Measurements from ENCODE around the gene TNFSF15. TPM values are rescaled to one million over a fixed set of nuclear protein-coding genes. Genes with fewer than 3 reads are reported as not detected.

The TNFSF15 gene
- polyA plus RNA-seq, 3 donors: 0.07 to 1.1 (median 0.11) TPM

GRCh38 chr9:114811966-114812636 is 6.3 kb upstream of the TNFSF15 start:
- H3K27me3 ChIP-seq (ENCODE audit: control insufficient read depth in 2 of 2, insufficient read depth in 2 of 2, low read length in 2 of 2): no peaks in the 10 kb centered on the region
- H3K36me3 ChIP-seq (replicated peaks in 1 of 2; ENCODE audit: control insufficient read depth in 1 of 2, insufficient read depth in 2 of 2, low read length in 2 of 2): no peaks in the 10 kb centered on the region
- H4K20me1 ChIP-seq (ENCODE audit: insufficient read depth, low read length): no peaks in the 10 kb centered on the region
- no peak overlapping the region for H3K27ac ChIP-seq (ENCODE audit: low read depth in 1 of 2, low read length in 2 of 2)
- no peak overlapping the region for H3K4me3 ChIP-seq (replicated peaks in 1 of 3; ENCODE audit: low read depth in 2 of 3, low read length in 3 of 3)
- no peak for DNase-seq
- TF ChIP-seq CTCF (IDR thresholded peaks at IDR 0.05): no peak
- 100% methylated on average over 1 of the region's 5 CpGs for WGBS (ENCODE audit: insufficient coverage)
- Mint-ChIP-seq H3K27me3 (ENCODE audit: low read depth in 3 of 3) (peaks cover 0 to 3% (median 2%) of the 10 kb centered on the region in 3 donors), H3K27ac (no peak overlapping the region), H3K4me1 (peaks cover 15% of the 10 kb centered on the region), H3K9me3 (peaks cover 0 to 3% (median 1%) of the 10 kb centered on the region in 7 donors), H3K36me3 (peaks cover 0 to 3% of the 10 kb centered on the region in 2 donors), H3K4me3 (no peak overlapping the region)
- H3K9ac ChIP-seq (ENCODE audit: insufficient read depth, low read length, poor library complexity, severe bottlenecking): no peak overlapping the region
- peaks cover 0 to 4% of the 10 kb centered on the region in 2 donors for H3K4me1 ChIP-seq (ENCODE audit: control insufficient read depth in 1 of 2, insufficient read depth in 2 of 2, low read length in 2 of 2)
- no peak overlapping the region for H3K4me2 ChIP-seq (replicated peaks; ENCODE audit: extremely low read depth, low read length, poor library complexity, severe bottlenecking)
- H3K79me2 ChIP-seq (ENCODE audit: insufficient read depth, low read length): no peaks in the 10 kb centered on the region
- no peaks in the 10 kb centered on the region for H3K9me3 ChIP-seq (replicated peaks in 1 of 2; ENCODE audit: control insufficient read depth in 1 of 2, insufficient read depth in 1 of 2, low read length in 2 of 2)
- H2AFZ ChIP-seq (ENCODE audit: insufficient read depth, low read depth, low read length, poor library complexity, severe bottlenecking): no peak overlapping the region
- intact Hi-C loops (cut with micrococcal nuclease): no loop called here

GRCh38 chr9:114811301-114811700 is 5.5 kb upstream of the TNFSF15 start:
- Histone ChIP-seq H4K20me1 (ENCODE audit: insufficient read depth, low read length) (no peaks in the 10 kb centered on the region), H3K79me2 (ENCODE audit: insufficient read depth, low read length) (no peaks in the 10 kb centered on the region), H3K9me3 (replicated peaks in 1 of 2; ENCODE audit: control insufficient read depth in 1 of 2, insufficient read depth in 1 of 2, low read length in 2 of 2) (no peaks in the 10 kb centered on the region), H3K27me3 (ENCODE audit: control insufficient read depth in 2 of 2, insufficient read depth in 2 of 2, low read length in 2 of 2) (no peaks in the 10 kb centered on the region), H3K4me3 (replicated peaks in 1 of 3; ENCODE audit: low read depth in 2 of 3, low read length in 3 of 3) (no peak overlapping the region), H3K4me2 (replicated peaks; ENCODE audit: extremely low read depth, low read length, poor library complexity, severe bottlenecking) (no peak overlapping the region), H3K4me1 (ENCODE audit: control insufficient read depth in 1 of 2, insufficient read depth in 2 of 2, low read length in 2 of 2) (peaks cover 7 to 12% of the 10 kb centered on the region in 2 donors), H3K27ac (ENCODE audit: low read depth in 1 of 2, low read length in 2 of 2) (no peak overlapping the region), H3K36me3 (replicated peaks in 1 of 2; ENCODE audit: control insufficient read depth in 1 of 2, insufficient read depth in 2 of 2, low read length in 2 of 2) (no peaks in the 10 kb centered on the region), H2AFZ (ENCODE audit: insufficient read depth, low read depth, low read length, poor library complexity, severe bottlenecking) (no peak overlapping the region), H3K9ac (ENCODE audit: insufficient read depth, low read length, poor library complexity, severe bottlenecking) (no peak overlapping the region)
- H3K27ac Mint-ChIP-seq: no peak overlapping the region
- intact Hi-C loops (cut with micrococcal nuclease): no loop called here
- peaks cover 0 to 3% (median 1%) of the 10 kb centered on the region in 7 donors for H3K9me3 Mint-ChIP-seq
- 92% methylated on average over 2 of the region's 4 CpGs for WGBS (ENCODE audit: insufficient coverage)
- H3K4me1 Mint-ChIP-seq: peaks cover 22% of the 10 kb centered on the region
- peaks cover 0 to 2% (median 2%) of the 10 kb centered on the region in 3 donors for H3K27me3 Mint-ChIP-seq (ENCODE audit: low read depth in 3 of 3)
- TF ChIP-seq CTCF (IDR thresholded peaks at IDR 0.05): no peak
- no peak for DNase-seq
- H3K36me3 Mint-ChIP-seq: peaks cover 0 to 3% of the 10 kb centered on the region in 2 donors
- H3K4me3 Mint-ChIP-seq: no peak overlapping the region

All from CD14-positive monocyte (primary cell).